ENCODE data around the gene FBXW5. TPM values are rescaled to one million over a fixed set of nuclear protein-coding genes. Genes with fewer than 3 reads are reported as not detected.

FBXW5 gene
- total RNA-seq, 1 donor from 2014 or later = 157 TPM

DNA sequence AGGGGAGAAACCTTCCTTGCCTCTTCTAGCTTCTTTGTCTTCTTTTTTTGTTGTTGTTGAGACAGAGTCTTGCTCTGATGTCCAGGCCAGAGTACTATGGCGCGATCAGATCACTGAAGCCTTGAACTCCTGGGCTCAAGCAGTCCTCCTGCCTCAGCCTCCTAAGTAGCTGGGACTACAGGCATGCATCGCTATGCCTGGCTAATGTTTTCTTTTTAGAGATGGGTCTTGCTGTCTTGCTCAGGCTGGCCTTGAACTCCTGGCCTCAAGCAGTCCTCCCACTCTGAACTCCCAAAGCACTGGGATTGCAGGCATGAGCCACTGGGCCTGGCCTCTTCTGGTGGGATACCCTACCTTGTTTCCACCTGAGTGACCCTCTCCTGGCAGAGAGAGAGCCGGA lies 44.3 kb upstream of the FBXW5 start:
- H3K27ac ChIP-seq (replicated peaks) = no peak overlapping the region
- TF ChIP-seq, protein P1, sequence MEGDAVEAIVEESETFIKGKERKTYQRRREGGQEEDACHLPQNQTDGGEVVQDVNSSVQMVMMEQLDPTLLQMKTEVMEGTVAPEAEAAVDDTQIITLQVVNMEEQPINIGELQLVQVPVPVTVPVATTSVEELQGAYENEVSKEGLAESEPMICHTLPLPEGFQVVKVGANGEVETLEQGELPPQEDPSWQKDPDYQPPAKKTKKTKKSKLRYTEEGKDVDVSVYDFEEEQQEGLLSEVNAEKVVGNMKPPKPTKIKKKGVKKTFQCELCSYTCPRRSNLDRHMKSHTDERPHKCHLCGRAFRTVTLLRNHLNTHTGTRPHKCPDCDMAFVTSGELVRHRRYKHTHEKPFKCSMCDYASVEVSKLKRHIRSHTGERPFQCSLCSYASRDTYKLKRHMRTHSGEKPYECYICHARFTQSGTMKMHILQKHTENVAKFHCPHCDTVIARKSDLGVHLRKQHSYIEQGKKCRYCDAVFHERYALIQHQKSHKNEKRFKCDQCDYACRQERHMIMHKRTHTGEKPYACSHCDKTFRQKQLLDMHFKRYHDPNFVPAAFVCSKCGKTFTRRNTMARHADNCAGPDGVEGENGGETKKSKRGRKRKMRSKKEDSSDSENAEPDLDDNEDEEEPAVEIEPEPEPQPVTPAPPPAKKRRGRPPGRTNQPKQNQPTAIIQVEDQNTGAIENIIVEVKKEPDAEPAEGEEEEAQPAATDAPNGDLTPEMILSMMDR (IDR thresholded peaks at IDR 0.05; ENCODE audit: borderline replicate concordance) = no peak
- DNase-seq = no peak
- H3K4me3 ChIP-seq = no peak overlapping the region
- H3K4me1 ChIP-seq = peaks cover 49% of the 10 kb centered on the region
- peaks cover 25% of the 10 kb centered on the region for H3K27me3 ChIP-seq (ENCODE audit: low read depth)
- peaks cover 6% of the 10 kb centered on the region for H3K36me3 ChIP-seq
- intact Hi-C loops (cut with micrococcal nuclease) = no loop called here
- H3K9me3 ChIP-seq (replicated peaks) = peaks cover 4% of the 10 kb centered on the region

DNA sequence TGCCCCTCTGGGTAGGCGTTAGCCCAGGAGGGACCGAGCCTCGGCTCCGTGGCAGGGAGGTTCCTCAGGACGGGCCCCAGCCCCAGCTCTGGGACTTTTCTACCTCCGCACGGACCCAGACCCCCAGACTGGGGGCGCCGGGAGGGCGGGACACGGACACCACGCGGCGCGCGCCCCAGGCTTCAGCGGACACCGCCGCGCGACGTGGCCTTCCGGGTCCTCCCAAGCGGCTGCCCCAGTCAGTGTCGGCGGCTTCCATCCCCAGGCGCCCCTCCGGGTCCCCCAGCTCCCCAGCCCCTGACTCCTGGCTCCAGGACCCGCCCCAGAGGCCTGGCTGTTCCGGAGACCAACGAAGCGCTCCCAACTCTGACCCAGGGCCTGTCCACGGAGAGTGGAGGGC lies 41.3 kb upstream of the FBXW5 start:
- H3K4me3 ChIP-seq = peak overlapping the region; percentile 42
- H3K36me3 ChIP-seq = no peaks in the 10 kb centered on the region
- TF ChIP-seq, protein P1 (IDR thresholded peaks at IDR 0.05; ENCODE audit: borderline replicate concordance) = no peak
- peaks cover 49% of the 10 kb centered on the region for H3K4me1 ChIP-seq
- no peak overlapping the region for H3K27ac ChIP-seq (replicated peaks)
- peaks cover 15% of the 10 kb centered on the region for H3K27me3 ChIP-seq (ENCODE audit: low read depth)
- DNase-seq = no peak
- peaks cover 4% of the 10 kb centered on the region for H3K9me3 ChIP-seq (replicated peaks)
- intact Hi-C loops (cut with micrococcal nuclease) = no loop called here

DNA sequence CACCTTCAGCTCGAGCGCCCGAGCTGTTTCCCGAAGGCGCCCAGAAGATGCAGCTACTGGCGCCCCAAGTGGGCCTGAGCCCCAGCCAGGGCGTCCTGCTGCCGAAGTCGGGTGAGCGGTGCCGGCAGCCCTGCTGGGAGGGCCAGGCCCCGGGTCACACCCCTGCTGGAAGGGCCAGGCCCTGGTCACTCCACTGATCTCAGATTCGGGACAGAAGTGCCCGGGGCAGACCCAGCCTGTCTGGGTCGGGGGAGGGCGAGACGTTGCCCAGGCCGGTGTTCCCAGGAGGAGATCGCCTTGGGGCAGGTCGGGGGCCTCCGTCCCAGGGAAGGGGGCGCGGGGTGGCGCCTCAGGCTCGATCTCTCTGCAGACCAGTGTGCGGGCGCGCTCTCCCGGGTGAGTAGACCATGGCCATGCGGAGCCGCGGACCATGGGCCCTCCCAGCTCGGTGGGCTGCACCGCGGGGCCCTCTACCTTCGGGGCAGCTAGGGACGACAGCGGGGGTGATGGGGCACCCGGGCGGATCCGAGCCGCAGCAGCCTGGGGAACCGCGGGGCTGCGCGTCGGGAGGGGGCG lies 40.6 kb upstream of the FBXW5 start:
- Histone ChIP-seq H3K36me3 (no peaks in the 10 kb centered on the region), H3K27me3 (ENCODE audit: low read depth) (peaks cover 15% of the 10 kb centered on the region), H3K4me3 (peak overlapping the region; percentile 42), H3K4me1 (peaks cover 57% of the 10 kb centered on the region), H3K27ac (replicated peaks) (no peak overlapping the region), H3K9me3 (replicated peaks) (no peaks in the 10 kb centered on the region)
- intact Hi-C loops (cut with micrococcal nuclease) = no loop called here
- DNase-seq = no peak
- TF ChIP-seq, protein P1 (IDR thresholded peaks at IDR 0.05; ENCODE audit: borderline replicate concordance) = no peak

DNA sequence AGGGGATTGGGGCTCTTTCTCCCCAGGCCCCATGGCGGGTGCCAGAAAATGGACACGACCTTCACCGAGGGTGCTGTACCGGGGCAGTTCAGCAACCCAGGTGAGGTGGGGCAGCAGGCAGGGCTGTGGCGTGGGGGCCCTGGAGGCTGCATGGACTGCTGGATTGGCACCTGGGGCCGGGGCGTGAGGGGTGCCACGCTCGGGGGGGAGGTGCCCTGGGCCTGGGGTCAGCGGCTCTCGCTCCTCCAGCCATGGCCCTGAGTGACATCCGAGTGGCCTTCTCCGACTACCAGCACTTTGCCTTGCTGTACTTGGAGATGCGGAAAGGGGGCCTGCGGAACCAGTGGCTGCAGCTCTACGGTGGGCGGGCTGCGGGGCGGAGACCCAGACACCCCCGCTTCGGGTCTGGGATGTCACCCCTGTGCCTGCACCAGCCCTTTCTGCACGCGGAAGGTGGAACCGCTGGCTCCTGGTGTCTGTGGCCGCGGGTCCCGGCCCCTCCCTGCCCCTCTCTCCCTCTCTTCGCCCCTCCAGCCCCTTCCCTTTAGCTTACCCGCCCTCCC lies 40.0 kb upstream of the FBXW5 start:
- H3K27me3 ChIP-seq (ENCODE audit: low read depth) = peaks cover 15% of the 10 kb centered on the region
- no peaks in the 10 kb centered on the region for H3K9me3 ChIP-seq (replicated peaks)
- TF ChIP-seq, protein P1 (IDR thresholded peaks at IDR 0.05; ENCODE audit: borderline replicate concordance) = no peak
- no peaks in the 10 kb centered on the region for H3K36me3 ChIP-seq
- H3K27ac ChIP-seq (replicated peaks) = peak overlapping the region; percentile 91
- peak overlapping the region; percentile 42 for H3K4me3 ChIP-seq
- intact Hi-C loops (cut with micrococcal nuclease) = no loop called here
- peaks cover 62% of the 10 kb centered on the region for H3K4me1 ChIP-seq
- DNase-seq = no peak

DNA sequence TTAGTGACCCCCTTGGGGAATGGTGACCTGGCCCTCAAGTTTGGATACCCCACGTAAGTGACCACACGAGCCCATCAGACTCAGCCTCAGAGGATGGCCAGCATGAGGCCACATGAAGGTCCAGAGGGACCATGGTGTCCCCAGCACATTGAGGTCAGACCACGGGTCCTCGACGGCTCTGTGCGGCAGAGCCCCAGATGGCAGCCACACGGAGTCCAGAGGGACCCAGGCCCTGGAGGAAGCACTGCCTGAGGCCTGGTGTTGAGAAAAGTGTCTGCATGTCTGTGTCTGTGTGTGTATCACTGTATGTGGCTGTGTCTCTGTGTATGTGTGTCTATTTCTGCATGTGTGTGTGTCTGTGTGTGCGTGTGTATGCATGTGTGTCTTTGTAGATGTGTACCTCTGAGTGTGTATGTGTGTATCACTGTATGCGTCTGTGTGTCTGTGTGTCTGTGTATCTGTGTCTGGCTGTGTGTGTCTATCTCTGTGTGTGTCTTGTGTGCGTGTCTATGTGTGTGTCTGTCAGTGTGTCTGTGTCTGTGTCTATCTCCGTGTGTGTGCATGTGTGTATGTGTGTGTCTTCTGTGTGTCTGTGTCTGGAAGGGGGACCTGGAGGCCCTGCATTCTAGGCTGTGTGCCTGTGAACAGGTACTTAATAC lies 39.2 kb upstream of the FBXW5 start:
- H3K36me3 ChIP-seq = peaks cover 5% of the 10 kb centered on the region
- H3K4me1 ChIP-seq = peaks cover 70% of the 10 kb centered on the region
- TF ChIP-seq, protein P1 (IDR thresholded peaks at IDR 0.05; ENCODE audit: borderline replicate concordance) = no peak
- intact Hi-C loops (cut with micrococcal nuclease) = no loop called here
- DNase-seq = no peak
- peak overlapping the region; percentile 91 for H3K27ac ChIP-seq (replicated peaks)
- H3K4me3 ChIP-seq = no peak overlapping the region
- no peaks in the 10 kb centered on the region for H3K9me3 ChIP-seq (replicated peaks)
- peaks cover 15% of the 10 kb centered on the region for H3K27me3 ChIP-seq (ENCODE audit: low read depth)
